Upper lobe of left lung (tissue), 6 donors: ENCODE results near the gene DHRS7B. TPM values are rescaled to one million over a fixed set of nuclear protein-coding genes. Genes with fewer than 3 reads are reported as not detected.
"Not testable (repeated sequence)": the region's sequence is repeated elsewhere in the genome, so short reads cannot be mapped to it uniquely, and the experiment has no call there.

Experiments used
- ATAC-seq, 2 donors: fragments of 200-7000 bp; cut with Tn5 transposase; one replicate each; pipeline ENCODE4 v1.9.1; 2022; ENCODE audit warnings: mild to moderate bottlenecking in 2 of 2, moderate library complexity in 2 of 2; ENCODE audit not compliant: low FRiP score in 2 of 2
- DNase-seq, 2 donors: peaks; one replicate each; pipeline ENCODE4 v3.0.0-alpha.2; 2019 to 2020
- H3K27ac ChIP-seq, 4 donors: fragments of 200-600 bp; sonication (generic); one replicate each; pipeline ENCODE4 v1.5.1; 2016 to 2019
- H3K27me3 ChIP-seq, 4 donors: fragments of 200-600 bp; sonication (generic); one replicate each; pipeline ENCODE4 v1.5.1; 2017 to 2019
- H3K36me3 ChIP-seq, 4 donors: fragments of 200-600 bp; sonication (generic); one replicate each; pipeline ENCODE4 v1.5.1; 2016 to 2019
- H3K4me1 ChIP-seq, 4 donors: fragments of 200-600 bp; sonication (generic); one replicate each; pipeline ENCODE4 v1.5.1; 2018 to 2019
- H3K4me3 ChIP-seq, 4 donors: fragments of 200-600 bp; sonication (generic); one replicate each; pipeline ENCODE4 v1.5.1; 2017 to 2019; ENCODE audit warnings: mild to moderate bottlenecking in 2 of 4, moderate library complexity in 1 of 4
- H3K9me3 ChIP-seq, 4 donors: fragments of 200-600 bp; sonication (generic); one replicate each; pipeline ENCODE4 v1.5.1; 2018 to 2019
- CTCF ChIP-seq, 6 experiments: fragments of 450-650 bp in 4 of 6; fragments of 200-600 bp in 2 of 6; sonication (generic) in 2 of 6; IDR thresholded peaks; one replicate each; pipeline ENCODE4 v1.5.1; 2016 to 2019; ENCODE audit warnings: antibody characterized with exemption in 6 of 6
- EP300 ChIP-seq, 4 donors: sonication (generic); formaldehyde crosslinking; IDR thresholded peaks; one replicate each; pipeline ENCODE4 v1.5.1; 2017; ENCODE audit warnings: antibody characterized with exemption in 4 of 4, control low read depth in 2 of 4
- POLR2A ChIP-seq, 4 donors: fragments of 450-650 bp; IDR thresholded peaks; one replicate each; pipeline ENCODE4 v1.5.1; 2016 to 2017; ENCODE audit warnings: antibody characterized with exemption in 4 of 4, mild to moderate bottlenecking in 2 of 4
- POLR2AphosphoS5 ChIP-seq, 2 donors: sonication (generic); formaldehyde crosslinking; IDR thresholded peaks; one replicate each; pipeline ENCODE4 v1.5.1; 2017; ENCODE audit warnings: antibody characterized with exemption in 2 of 2
- WGBS, 2 donors: methylation state at CpG; one replicate each; pipeline ENCODE4 v1.1.5; 2017 to 2018; 5-methylcytosine and 5-hydroxymethylcytosine counted together
- total RNA-seq, 6 donors: library from RNA; depleted of rRNA in 4 of 6; stranded (reverse); fragments of >200 nt in 4 of 6; gene quantifications; one replicate each; pipeline versions ENCODE4 v1.1.0 to v1.2.1, GENCODE V29; 2016 to 2021
- donor health status: DM: no; HTN: no; CAD: no; lungs with moderate emphysema.
- donor health status: DM: no; HTN: yes; CAD: no; lungs with severe emphysema.

DHRS7B gene
- total RNA-seq, 6 donors from 2014 or later, result 16.8 to 47.2 (median 30.2) TPM

GRCh38 chr17:21186399-21187187 is 59.8 kb downstream of the DHRS7B start:
- DNase-seq, result peak in 1 of 2 donors; percentile 40
- Histone ChIP-seq H3K27me3 (no peaks in the 10 kb centered on the region), H3K27ac (peak overlapping the region in 3 of 4 donors; percentile 46 to 73 (median 54)), H3K9me3 (no peaks in the 10 kb centered on the region), H3K4me3 (no peak overlapping the region), H3K36me3 (peaks cover 5 to 46% (median 24%) of the 10 kb centered on the region in 4 donors), H3K4me1 (peaks cover under 1 to 17% (median 5%) of the 10 kb centered on the region in 4 donors)
- peak in 1 of 2 donors; percentile 17 for ATAC-seq
- TF ChIP-seq EP300 (IDR thresholded peaks at IDR 0.05) (no peak), CTCF (IDR thresholded peaks at IDR 0.05) (no peak), POLR2A (IDR thresholded peaks at IDR 0.05) (no peak), POLR2AphosphoS5 (IDR thresholded peaks at IDR 0.05) (no peak)
- WGBS, 2 donors, result 72 to 77% methylated on average over 6 of the region's 6 CpGs

- 100% methylated on average over 4 of the region's 4 CpGs; no CpG with 5 or more reads in 1 of the 2 donors for WGBS, 2 donors
- H3K4me1 ChIP-seq, result peaks cover 7 to 17% (median 8%) of the 10 kb centered on the region in 4 donors
- H3K4me3 ChIP-seq, result no peak overlapping the region
- H3K27ac ChIP-seq, result no peak overlapping the region
- DNase-seq (no peak), ATAC-seq (no peak)
- no peaks in the 10 kb centered on the region for H3K27me3 ChIP-seq
- TF ChIP-seq POLR2A (IDR thresholded peaks at IDR 0.05) (no peak), CTCF (IDR thresholded peaks at IDR 0.05) (no peak), EP300 (IDR thresholded peaks at IDR 0.05) (no peak), POLR2AphosphoS5 (IDR thresholded peaks at IDR 0.05) (no peak)
- peaks cover 0 to 42% (median 16%) of the 10 kb centered on the region in 4 donors for H3K36me3 ChIP-seq
- H3K9me3 ChIP-seq, result no peaks in the 10 kb centered on the region
Measured at GRCh38 chr17:21189361-21189760, 62.6 kb downstream of the DHRS7B start.

- ATAC-seq, result no peak
- no peak overlapping the region for H3K27ac ChIP-seq
- no peaks in the 10 kb centered on the region for H3K9me3 ChIP-seq
- peaks cover 0 to 35% (median 9%) of the 10 kb centered on the region in 4 donors for H3K36me3 ChIP-seq
- H3K4me1 ChIP-seq, result peaks cover 8 to 18% (median 11%) of the 10 kb centered on the region in 4 donors
- H3K4me3 ChIP-seq, result no peak overlapping the region
- WGBS, 2 donors, result 96 to 97% methylated on average over 6 of the region's 6 CpGs
- no peaks in the 10 kb centered on the region for H3K27me3 ChIP-seq
- no peak for DNase-seq
- TF ChIP-seq EP300 (IDR thresholded peaks at IDR 0.05) (no peak), CTCF (IDR thresholded peaks at IDR 0.05) (no peak), POLR2AphosphoS5 (IDR thresholded peaks at IDR 0.05) (no peak), POLR2A (IDR thresholded peaks at IDR 0.05) (no peak)
Measured at GRCh38 chr17:21190078-21190477, 63.3 kb downstream of the DHRS7B start.

- no peak for DNase-seq
- 38 to 76% methylated on average over 2 of the region's 2 CpGs for WGBS, 2 donors
- no peak for TF ChIP-seq CTCF (IDR thresholded peaks at IDR 0.05)
- no peak for TF ChIP-seq EP300 (IDR thresholded peaks at IDR 0.05)
- TF ChIP-seq POLR2AphosphoS5 (IDR thresholded peaks at IDR 0.05), result no peak
- no peak for TF ChIP-seq POLR2A (IDR thresholded peaks at IDR 0.05)
- peak overlapping the region in 1 of 4 donors; percentile 7 for H3K27ac ChIP-seq
- H3K4me1 ChIP-seq, result peaks cover 4 to 13% (median 10%) of the 10 kb centered on the region in 4 donors
- no peaks in the 10 kb centered on the region for H3K9me3 ChIP-seq
- H3K36me3 ChIP-seq, result peaks cover 0 to 32% (median 7%) of the 10 kb centered on the region in 4 donors
- H3K4me3 ChIP-seq, result no peak overlapping the region
- H3K27me3 ChIP-seq, result no peaks in the 10 kb centered on the region
- ATAC-seq, result no peak
Measured at GRCh38 chr17:21191698-21192097, 64.9 kb downstream of the DHRS7B start.

- Histone ChIP-seq H3K4me1 (peaks cover 4 to 12% (median 10%) of the 10 kb centered on the region in 4 donors), H3K36me3 (peaks cover under 1 to 39% (median 12%) of the 10 kb centered on the region in 4 donors)
- not testable (repeated sequence) for DNase-seq, H3K4me3 ChIP-seq, H3K9me3 ChIP-seq, H3K27ac ChIP-seq, ATAC-seq, H3K27me3 ChIP-seq
- 97 to 98% methylated on average over 7 of the region's 7 CpGs for WGBS, 2 donors
Measured at GRCh38 chr17:21192414-21192813, 65.7 kb downstream of the DHRS7B start.
